HepG2 (cell line): ENCODE results near the gene RPL6. TPM values are rescaled to one million over a fixed set of nuclear protein-coding genes. Genes with fewer than 3 reads are reported as not detected.

Experiments
- AKAP8 ChIP-seq: sonication (generic); formaldehyde crosslinking; IDR thresholded peaks from 2 replicates; pipeline ENCODE4 v1.5.1; 2020; ENCODE audit warnings: mild to moderate bottlenecking, missing genetic modification reagents
- BCL6 ChIP-seq: IDR thresholded peaks from 2 replicates; pipeline ENCODE4 v1.6.1; 2016; ENCODE audit warnings: missing genetic modification reagents, missing compliant biosample characterization
- CBFB ChIP-seq: sonication (generic); formaldehyde crosslinking; IDR thresholded peaks from 2 replicates; pipeline ENCODE4 v1.4.0; 2020; ENCODE audit warnings: missing genetic modification reagents
- FIP1L1 ChIP-seq: fragments of 200-400 bp; formaldehyde crosslinking; IDR thresholded peaks from 2 replicates; pipeline ENCODE4 v1.6.1; 2018; ENCODE audit warnings: low read depth, mild to moderate bottlenecking, low read length, moderate library complexity, borderline replicate concordance; ENCODE audit not compliant: insufficient read depth
- GFI1 ChIP-seq: sonication (generic); formaldehyde crosslinking; IDR thresholded peaks from 2 replicates; pipeline ENCODE4 v1.5.0; 2020; ENCODE audit warnings: missing genetic modification reagents, mild to moderate bottlenecking, borderline replicate concordance
- HNRNPLL ChIP-seq: fragments of 200-400 bp; formaldehyde crosslinking; IDR thresholded peaks from 2 replicates; pipeline ENCODE4 v1.6.1; 2017; ENCODE audit warnings: mild to moderate bottlenecking, low read depth, low read length; ENCODE audit not compliant: poor library complexity, severe bottlenecking
- JUN ChIP-seq: sonication (generic); formaldehyde crosslinking; IDR thresholded peaks from 2 replicates; pipeline ENCODE4 v1.4.0; 2020; ENCODE audit warnings: mild to moderate bottlenecking, missing genetic modification reagents
- KDM5B ChIP-seq: sonication (generic); formaldehyde crosslinking; IDR thresholded peaks from 2 replicates; pipeline ENCODE4 v1.4.0; 2020; ENCODE audit warnings: missing genetic modification reagents, mild to moderate bottlenecking, borderline replicate concordance
- MAF1 ChIP-seq: sonication (generic); formaldehyde crosslinking; IDR thresholded peaks from 2 replicates; pipeline ENCODE4 v1.5.0; 2020; ENCODE audit warnings: missing genetic modification reagents, borderline replicate concordance
- NCOA1 ChIP-seq: sonication (generic); formaldehyde crosslinking; IDR thresholded peaks from 2 replicates; pipeline ENCODE4 v1.9.0; 2021; ENCODE audit warnings: missing genetic modification reagents
- RELA ChIP-seq: sonication (generic); formaldehyde crosslinking; IDR thresholded peaks from 2 replicates; pipeline ENCODE4 v1.4.0; 2020; ENCODE audit warnings: missing genetic modification reagents
- ZNF274 ChIP-seq: sonication (generic); formaldehyde crosslinking; IDR thresholded peaks from 2 replicates; pipeline ENCODE4 v1.5.1; 2020; ENCODE audit warnings: mild to moderate bottlenecking, missing genetic modification reagents
- ZNF496 ChIP-seq: sonication (generic); formaldehyde crosslinking; IDR thresholded peaks from 2 replicates; pipeline ENCODE4 v1.8.1; 2023; ENCODE audit warnings: mild to moderate bottlenecking, moderate library complexity, missing genetic modification reagents; ENCODE audit not compliant: insufficient replicate concordance
- ZNF557 ChIP-seq: sonication (generic); formaldehyde crosslinking; IDR thresholded peaks from 2 replicates; pipeline ENCODE4 v1.4.0; 2020; ENCODE audit warnings: missing genetic modification reagents
- ZSCAN29 ChIP-seq: sonication (generic); formaldehyde crosslinking; conservative IDR thresholded peaks from 2 replicates; pipeline ENCODE4 v1.4.0; 2020; ENCODE audit warnings: mild to moderate bottlenecking, missing genetic modification reagents
- polyA plus RNA-seq, 8 experiments: library from polyadenylated mRNA; depleted of rRNA in 3 of 8; stranded (reverse) in 7 of 8; unstranded in 1 of 8; fragments of >200 nt; fragmentation: Illumina TruSeq in 4 of 8; extraction: Trizol in 4 of 8; gene quantifications; 2 replicates each; pipeline versions ENCODE4 v1.2.1 to v1.2.3, GENCODE V29; 2011 to 2016; ENCODE audit warnings: low read depth in 4 of 8, missing spikeins in 1 of 8, mixed read lengths in 1 of 8; ENCODE audit not compliant: insufficient read depth in 1 of 8
- total RNA-seq, 5 experiments: library from RNA; depleted of rRNA; stranded (reverse); fragments of >200 nt; fragmentation: Illumina TruSeq; extraction: Trizol; gene quantifications; 2 replicates each; pipeline ENCODE4 v1.2.3, GENCODE V29; 2016; ENCODE audit warnings: low read depth in 1 of 5
- TF ChIP-seq, protein P1 (sequence below): sonication (generic); formaldehyde crosslinking; IDR thresholded peaks from 2 replicates; pipeline ENCODE4 v1.8.1; 2023; ENCODE audit warnings: mild to moderate bottlenecking, missing genetic modification reagents
- TF ChIP-seq, protein P2 (sequence below): sonication (generic); formaldehyde crosslinking; IDR thresholded peaks from 2 replicates; pipeline ENCODE4 v1.4.0; 2020; ENCODE audit warnings: mild to moderate bottlenecking, low read depth, missing genetic modification reagents
- TF ChIP-seq, protein P3 (sequence below): sonication (generic); formaldehyde crosslinking; conservative IDR thresholded peaks from 2 replicates; pipeline ENCODE4 v1.4.0; 2020; ENCODE audit warnings: mild to moderate bottlenecking, missing genetic modification reagents, moderate library complexity
- TF ChIP-seq, protein P4 (sequence below): sonication (generic); formaldehyde crosslinking; IDR thresholded peaks from 2 replicates; pipeline ENCODE4 v1.4.0; 2020; ENCODE audit warnings: missing genetic modification reagents, borderline replicate concordance

The RPL6 gene
- total and polyA plus RNA-seq, 2 of the 13 experiments (the other 11 are each of a cell fraction or from before 2014, with no cell fraction given): 1,551 to 1,719 TPM

DNA sequence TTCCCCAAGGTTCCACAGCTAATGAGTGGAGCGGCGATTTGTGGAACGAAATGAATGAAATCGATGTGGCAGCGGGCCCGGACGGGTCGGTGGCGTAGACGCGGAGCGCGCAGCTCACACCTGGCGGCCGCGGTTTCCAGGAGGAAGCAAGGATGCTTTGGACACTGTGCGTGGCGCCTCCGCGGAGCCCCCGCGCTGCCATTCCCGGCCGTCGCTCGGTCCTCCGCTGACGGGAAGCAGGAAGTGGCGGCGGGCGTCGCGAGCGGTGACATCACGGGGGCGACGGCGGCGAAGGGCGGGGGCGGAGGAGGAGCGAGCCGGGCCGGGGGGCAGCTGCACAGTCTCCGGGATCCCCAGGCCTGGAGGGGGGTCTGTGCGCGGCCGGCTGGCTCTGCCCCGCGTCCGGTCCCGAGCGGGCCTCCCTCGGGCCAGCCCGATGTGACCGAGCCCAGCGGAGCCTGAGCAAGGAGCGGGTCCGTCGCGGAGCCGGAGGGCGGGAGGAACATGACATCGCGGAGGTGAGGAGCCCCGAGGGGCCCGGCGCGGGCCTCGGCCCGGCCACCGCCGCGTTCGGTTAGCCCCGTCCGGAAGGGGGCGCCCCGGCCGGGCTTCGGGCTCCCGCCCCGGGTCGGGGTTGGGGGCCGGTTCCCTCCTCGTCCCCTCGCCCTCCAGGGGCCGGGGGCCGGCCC lies 9.3 kb upstream of the RPL6 start, which contains the start of gene PTPN11 (continued):
- no peak for TF ChIP-seq ZNF557 (CRISPR knock-in tag)
- TF ChIP-seq ZSCAN29: peak; percentile 89
- TF ChIP-seq, protein P1, sequence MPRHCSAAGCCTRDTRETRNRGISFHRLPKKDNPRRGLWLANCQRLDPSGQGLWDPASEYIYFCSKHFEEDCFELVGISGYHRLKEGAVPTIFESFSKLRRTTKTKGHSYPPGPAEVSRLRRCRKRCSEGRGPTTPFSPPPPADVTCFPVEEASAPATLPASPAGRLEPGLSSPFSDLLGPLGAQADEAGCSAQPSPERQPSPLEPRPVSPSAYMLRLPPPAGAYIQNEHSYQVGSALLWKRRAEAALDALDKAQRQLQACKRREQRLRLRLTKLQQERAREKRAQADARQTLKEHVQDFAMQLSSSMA: no peak
- no peak for TF ChIP-seq AKAP8 (CRISPR knock-in tag)
- peak; percentile 58; the same call in 1 of the 2 replicates for TF ChIP-seq GFI1 (CRISPR knock-in tag)
- TF ChIP-seq BCL6 (CRISPR knock-in tag): peak; percentile 39; the same call in 1 of the 2 replicates
- TF ChIP-seq, protein P2, sequence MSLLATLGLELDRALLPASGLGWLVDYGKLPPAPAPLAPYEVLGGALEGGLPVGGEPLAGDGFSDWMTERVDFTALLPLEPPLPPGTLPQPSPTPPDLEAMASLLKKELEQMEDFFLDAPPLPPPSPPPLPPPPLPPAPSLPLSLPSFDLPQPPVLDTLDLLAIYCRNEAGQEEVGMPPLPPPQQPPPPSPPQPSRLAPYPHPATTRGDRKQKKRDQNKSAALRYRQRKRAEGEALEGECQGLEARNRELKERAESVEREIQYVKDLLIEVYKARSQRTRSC (CRISPR knock-in tag): 0 out of 2 replicates have a peak, but pooled peaks have one; percentile 53
- TF ChIP-seq KDM5B (CRISPR knock-in tag): peak; percentile 75; the same call in 1 of the 2 replicates
- no peak for TF ChIP-seq JUN (CRISPR knock-in tag)
- peak; percentile 91 for TF ChIP-seq CBFB (CRISPR knock-in tag)
- TF ChIP-seq, protein P3, sequence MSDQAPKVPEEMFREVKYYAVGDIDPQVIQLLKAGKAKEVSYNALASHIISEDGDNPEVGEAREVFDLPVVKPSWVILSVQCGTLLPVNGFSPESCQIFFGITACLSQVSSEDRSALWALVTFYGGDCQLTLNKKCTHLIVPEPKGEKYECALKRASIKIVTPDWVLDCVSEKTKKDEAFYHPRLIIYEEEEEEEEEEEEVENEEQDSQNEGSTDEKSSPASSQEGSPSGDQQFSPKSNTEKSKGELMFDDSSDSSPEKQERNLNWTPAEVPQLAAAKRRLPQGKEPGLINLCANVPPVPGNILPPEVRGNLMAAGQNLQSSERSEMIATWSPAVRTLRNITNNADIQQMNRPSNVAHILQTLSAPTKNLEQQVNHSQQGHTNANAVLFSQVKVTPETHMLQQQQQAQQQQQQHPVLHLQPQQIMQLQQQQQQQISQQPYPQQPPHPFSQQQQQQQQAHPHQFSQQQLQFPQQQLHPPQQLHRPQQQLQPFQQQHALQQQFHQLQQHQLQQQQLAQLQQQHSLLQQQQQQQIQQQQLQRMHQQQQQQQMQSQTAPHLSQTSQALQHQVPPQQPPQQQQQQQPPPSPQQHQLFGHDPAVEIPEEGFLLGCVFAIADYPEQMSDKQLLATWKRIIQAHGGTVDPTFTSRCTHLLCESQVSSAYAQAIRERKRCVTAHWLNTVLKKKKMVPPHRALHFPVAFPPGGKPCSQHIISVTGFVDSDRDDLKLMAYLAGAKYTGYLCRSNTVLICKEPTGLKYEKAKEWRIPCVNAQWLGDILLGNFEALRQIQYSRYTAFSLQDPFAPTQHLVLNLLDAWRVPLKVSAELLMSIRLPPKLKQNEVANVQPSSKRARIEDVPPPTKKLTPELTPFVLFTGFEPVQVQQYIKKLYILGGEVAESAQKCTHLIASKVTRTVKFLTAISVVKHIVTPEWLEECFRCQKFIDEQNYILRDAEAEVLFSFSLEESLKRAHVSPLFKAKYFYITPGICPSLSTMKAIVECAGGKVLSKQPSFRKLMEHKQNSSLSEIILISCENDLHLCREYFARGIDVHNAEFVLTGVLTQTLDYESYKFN (CRISPR knock-in tag): peak; percentile 51; the same call in 1 of the 2 replicates
- peak; percentile 64; the same call in 1 of the 2 replicates for TF ChIP-seq RELA (CRISPR knock-in tag)
- no peak for TF ChIP-seq FIP1L1
- peak; percentile 80; the same call in 1 of the 2 replicates for TF ChIP-seq NCOA1 (CRISPR knock-in tag)
- TF ChIP-seq MAF1 (CRISPR knock-in tag): no peak
- TF ChIP-seq ZNF496: no peak
- TF ChIP-seq HNRNPLL: peak; percentile 40
- TF ChIP-seq, protein P4, sequence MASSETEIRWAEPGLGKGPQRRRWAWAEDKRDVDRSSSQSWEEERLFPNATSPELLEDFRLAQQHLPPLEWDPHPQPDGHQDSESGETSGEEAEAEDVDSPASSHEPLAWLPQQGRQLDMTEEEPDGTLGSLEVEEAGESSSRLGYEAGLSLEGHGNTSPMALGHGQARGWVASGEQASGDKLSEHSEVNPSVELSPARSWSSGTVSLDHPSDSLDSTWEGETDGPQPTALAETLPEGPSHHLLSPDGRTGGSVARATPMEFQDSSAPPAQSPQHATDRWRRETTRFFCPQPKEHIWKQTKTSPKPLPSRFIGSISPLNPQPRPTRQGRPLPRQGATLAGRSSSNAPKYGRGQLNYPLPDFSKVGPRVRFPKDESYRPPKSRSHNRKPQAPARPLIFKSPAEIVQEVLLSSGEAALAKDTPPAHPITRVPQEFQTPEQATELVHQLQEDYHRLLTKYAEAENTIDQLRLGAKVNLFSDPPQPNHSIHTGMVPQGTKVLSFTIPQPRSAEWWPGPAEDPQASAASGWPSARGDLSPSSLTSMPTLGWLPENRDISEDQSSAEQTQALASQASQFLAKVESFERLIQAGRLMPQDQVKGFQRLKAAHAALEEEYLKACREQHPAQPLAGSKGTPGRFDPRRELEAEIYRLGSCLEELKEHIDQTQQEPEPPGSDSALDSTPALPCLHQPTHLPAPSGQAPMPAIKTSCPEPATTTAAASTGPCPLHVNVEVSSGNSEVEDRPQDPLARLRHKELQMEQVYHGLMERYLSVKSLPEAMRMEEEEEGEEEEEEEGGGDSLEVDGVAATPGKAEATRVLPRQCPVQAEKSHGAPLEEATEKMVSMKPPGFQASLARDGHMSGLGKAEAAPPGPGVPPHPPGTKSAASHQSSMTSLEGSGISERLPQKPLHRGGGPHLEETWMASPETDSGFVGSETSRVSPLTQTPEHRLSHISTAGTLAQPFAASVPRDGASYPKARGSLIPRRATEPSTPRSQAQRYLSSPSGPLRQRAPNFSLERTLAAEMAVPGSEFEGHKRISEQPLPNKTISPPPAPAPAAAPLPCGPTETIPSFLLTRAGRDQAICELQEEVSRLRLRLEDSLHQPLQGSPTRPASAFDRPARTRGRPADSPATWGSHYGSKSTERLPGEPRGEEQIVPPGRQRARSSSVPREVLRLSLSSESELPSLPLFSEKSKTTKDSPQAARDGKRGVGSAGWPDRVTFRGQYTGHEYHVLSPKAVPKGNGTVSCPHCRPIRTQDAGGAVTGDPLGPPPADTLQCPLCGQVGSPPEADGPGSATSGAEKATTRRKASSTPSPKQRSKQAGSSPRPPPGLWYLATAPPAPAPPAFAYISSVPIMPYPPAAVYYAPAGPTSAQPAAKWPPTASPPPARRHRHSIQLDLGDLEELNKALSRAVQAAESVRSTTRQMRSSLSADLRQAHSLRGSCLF (CRISPR knock-in tag): no peak
- peak; percentile 56; the same call in 1 of the 2 replicates for TF ChIP-seq ZNF274 (CRISPR knock-in tag)
